PC-9 (cell line): ENCODE measurements around the gene YY1.

Experiments
- CTCF ChIP-seq: fragments of 200-600 bp; sonication (generic); conservative IDR thresholded peaks from 2 replicates; pipeline ENCODE4 v1.6.1; 2017; ENCODE audit warnings: mixed run types, antibody characterized with exemption, mild to moderate bottlenecking, moderate library complexity
- EZH2 ChIP-seq: fragments of 200-600 bp; sonication (generic); IDR thresholded peaks from 2 replicates; pipeline ENCODE4 v1.8.0; 2017; ENCODE audit warnings: antibody characterized with exemption, low read depth

GRCh38 chr14:100191584-100192249 is 47.2 kb upstream of the YY1 start:
- TF ChIP-seq EZH2 (no peak), CTCF (no peak)
